ENCODE data around the gene DHRSX.

DNA sequence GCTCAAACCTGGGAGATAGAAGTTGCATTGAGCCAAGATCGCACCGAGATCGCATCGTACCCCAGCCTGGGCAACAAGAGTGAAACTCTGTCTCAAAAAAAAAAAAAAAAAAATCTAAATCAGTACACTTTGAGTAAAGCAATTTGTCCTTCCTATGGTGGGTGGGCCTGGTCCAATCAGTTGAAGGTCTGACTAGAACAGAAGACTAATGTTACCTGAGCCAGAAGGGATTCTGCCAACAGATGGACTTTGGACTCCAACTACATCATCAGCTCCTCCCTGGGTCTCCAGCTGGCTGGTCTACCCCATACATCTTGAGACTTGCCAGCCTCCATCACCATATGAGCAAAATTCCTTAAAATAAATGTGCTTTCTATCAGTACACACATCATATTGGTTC, 155.2 kb downstream of the DHRSX start:
- TF ChIP-seq POLR2AphosphoS5 (IDR thresholded peaks at IDR 0.05) (no peak), EP300 (IDR thresholded peaks at IDR 0.05) (no peak)
- TF ChIP-seq, protein P1, sequence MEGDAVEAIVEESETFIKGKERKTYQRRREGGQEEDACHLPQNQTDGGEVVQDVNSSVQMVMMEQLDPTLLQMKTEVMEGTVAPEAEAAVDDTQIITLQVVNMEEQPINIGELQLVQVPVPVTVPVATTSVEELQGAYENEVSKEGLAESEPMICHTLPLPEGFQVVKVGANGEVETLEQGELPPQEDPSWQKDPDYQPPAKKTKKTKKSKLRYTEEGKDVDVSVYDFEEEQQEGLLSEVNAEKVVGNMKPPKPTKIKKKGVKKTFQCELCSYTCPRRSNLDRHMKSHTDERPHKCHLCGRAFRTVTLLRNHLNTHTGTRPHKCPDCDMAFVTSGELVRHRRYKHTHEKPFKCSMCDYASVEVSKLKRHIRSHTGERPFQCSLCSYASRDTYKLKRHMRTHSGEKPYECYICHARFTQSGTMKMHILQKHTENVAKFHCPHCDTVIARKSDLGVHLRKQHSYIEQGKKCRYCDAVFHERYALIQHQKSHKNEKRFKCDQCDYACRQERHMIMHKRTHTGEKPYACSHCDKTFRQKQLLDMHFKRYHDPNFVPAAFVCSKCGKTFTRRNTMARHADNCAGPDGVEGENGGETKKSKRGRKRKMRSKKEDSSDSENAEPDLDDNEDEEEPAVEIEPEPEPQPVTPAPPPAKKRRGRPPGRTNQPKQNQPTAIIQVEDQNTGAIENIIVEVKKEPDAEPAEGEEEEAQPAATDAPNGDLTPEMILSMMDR (IDR thresholded peaks at IDR 0.05), result no peak
